HG03025 (cell line): ENCODE measurements around the gene ULK4.
"Not testable (repeated sequence)": the region's sequence is repeated elsewhere in the genome, so short reads cannot be mapped to it uniquely, and the experiment has no call there.

ENCODE experiments used
- ATAC-seq: cut with Tn5 transposase; IDR thresholded peaks from one replicate; pipeline ENCODE4 v1.9.1; 2021; ENCODE audit warnings: mild to moderate bottlenecking, moderate library complexity; ENCODE audit not compliant: unreplicated experiment, low FRiP score

Gene ULK4

DNA sequence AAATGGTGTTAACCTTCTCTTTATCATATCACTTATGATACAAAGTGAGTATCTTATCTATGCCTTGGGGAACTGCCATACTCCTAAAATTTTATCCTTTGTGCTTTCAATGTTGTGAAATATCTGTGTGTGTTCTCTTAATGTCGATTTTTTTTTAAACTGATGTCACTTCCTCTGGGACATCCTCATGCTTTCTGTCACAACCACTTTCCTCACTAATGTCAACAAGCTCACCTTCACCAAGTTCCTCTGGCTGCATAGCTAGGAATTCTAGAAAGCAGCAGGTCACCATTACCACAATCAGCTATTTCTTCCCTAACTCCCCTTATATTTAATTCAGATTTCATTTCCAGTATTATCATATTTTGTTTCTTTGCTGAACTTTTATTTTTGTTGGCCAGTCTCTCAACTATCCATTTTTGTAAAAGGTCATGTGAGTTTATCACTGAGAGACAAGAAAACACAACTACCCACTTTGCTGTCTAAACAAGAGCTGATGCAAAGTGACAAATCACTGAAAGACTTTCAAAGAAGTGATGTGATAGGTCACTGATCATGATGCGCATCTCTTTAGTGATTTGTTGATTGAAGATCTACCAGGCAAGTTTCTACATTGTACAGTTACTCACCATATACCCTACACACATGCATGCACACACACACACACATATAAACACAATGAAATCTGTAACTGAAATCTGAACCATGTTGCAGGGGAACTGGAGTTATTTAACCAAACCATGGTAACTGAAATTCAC lies 369.0 kb downstream of the ULK4 start:
- ATAC-seq: no peak

DNA sequence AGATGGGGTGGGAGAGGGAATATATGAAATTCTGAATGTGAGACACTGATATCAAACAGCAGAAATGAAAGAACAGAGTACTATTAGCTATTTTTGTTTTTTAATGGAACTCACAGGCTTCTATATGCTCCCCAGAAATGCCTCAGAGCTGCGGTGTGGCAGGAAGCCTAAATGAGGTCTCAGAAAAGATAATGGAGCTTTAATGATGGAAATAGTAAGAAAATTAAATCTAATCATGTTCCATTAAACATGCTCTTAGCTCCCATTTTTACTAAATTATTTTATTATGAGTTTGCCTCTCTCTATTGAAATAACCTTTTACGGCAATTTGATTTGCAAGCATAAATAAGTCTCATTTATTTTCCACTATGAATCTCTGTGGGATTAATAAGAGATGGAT lies 378.9 kb downstream of the ULK4 start:
- ATAC-seq: no peak

DNA sequence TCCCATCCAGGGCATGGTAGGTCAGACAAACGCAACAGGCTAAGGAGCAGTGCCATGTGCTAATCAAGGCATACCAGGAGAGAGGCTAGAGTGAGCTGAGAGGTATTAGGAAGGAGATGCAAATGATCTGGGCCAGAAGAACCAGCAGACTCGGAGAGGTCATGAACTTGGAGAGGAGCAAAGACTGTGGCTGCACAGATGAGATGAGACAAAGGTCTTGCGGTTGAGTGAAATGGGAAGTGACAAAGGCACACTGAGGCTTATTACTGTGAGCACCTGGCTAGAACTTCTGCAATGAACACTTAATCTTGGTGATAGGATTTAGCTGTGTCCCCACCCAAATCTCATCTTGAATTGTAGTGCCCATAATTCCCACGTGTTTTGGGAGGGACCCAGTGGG lies 380.2 kb downstream of the ULK4 start:
- peak; percentile 88 for ATAC-seq

DNA sequence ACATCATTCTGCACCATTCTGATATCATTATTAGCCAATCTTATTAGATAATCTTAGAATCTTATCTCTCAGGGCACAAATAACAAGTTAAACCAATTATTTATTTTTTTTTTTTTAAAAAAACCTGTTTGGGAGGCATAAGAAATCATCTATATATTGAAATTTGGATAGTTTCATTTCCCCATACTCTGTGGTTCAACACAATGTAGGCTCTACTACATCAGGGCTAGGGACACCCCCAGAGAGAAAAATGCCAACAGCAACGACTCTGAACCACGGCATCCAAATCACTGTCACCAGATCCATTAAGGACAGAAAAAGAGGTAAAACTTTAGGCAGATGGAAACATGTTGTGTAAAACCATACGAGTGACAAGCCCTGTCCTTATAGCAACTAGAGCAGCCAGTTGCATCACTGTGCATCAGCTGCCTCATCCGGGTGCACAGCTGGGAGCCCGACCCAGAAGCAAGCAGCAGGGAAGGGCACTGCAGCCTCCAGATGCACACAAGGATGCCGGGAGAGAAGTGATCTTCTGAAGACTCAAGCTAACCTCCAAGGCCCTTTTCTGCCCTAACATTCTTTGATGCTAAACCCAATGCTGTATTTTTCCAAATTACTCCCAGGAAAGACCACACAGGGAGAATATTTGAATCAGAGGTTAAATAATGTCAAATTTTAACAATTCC lies 381.5 kb downstream of the ULK4 start:
- no peak for ATAC-seq

- no peak for ATAC-seq
Measured at GRCh38 chr3:41579861-41580260, 382.0 kb downstream of the ULK4 start.

DNA sequence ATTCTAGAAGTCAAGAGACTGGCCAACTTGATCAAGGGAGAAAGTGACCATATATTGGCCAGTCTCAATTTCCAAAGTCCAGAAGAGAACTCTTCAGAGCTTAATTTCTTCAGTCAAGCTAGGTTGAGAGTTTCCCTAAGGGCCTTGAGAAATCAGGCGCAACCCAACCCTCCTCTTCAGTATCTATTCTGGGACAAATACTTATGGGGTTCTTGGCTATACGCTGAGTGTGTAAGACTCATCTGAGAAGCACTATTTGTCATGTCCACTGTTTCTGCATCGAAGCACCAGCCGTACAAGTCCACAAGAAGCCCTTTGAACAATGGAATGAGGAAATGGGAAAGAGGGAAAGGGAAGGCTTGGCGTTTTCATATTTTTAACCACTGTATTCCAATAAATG lies 383.1 kb downstream of the ULK4 start:
- ATAC-seq: no peak

DNA sequence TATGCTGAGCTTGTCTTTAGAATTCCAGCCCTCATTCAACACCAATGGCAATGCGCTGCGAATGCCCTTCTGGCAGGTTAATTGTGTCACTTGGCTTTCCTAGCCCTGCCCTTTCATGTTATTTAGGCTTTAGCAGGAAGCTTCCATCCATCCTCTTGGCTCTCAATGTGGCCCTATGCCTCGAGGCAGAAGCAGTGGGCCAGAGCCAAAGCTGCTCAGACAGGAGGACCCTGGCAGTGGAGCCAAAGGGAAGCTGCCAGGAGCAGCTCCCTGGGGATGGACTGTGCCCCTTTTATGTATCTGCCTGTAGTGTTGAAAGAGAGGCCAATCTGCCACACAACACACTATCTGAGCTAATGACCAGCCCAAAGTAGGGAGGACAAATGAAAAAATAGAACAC lies 386.2 kb downstream of the ULK4 start:
- no peak for ATAC-seq

GRCh38 chr3:41574900-41575299 lies 387.0 kb downstream of the ULK4 start:
- ATAC-seq: no peak

- no peak for ATAC-seq
Measured at GRCh38 chr3:41573591-41573990, 388.3 kb downstream of the ULK4 start.

DNA sequence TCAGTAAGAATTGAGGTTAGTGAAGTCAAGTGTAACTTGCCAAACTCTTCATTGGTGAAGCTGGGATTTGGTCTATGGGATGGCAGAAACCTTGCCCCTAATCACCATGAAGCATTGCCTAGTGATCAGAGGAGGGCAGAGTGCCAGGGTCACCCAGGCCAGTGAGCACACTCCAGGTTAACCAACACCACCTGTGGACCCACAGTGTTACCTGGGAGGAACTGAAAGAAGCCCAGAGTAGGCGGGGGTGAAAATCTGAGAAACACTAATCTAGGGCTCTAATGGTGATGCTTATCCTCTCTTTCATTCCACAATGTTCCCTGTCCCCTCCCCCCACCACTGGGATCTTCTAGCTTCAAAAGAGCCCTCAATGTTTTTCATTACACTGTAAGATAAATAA lies 389.8 kb downstream of the ULK4 start:
- ATAC-seq: no peak

GRCh38 chr3:41569632-41570305 lies 392.1 kb downstream of the ULK4 start:
- no peak for ATAC-seq

- ATAC-seq: no peak
Measured at GRCh38 chr3:41565948-41566514, 395.9 kb downstream of the ULK4 start.

GRCh38 chr3:41565003-41565402 lies 396.9 kb downstream of the ULK4 start:
- no peak for ATAC-seq

- ATAC-seq: not testable (repeated sequence)
Measured at GRCh38 chr3:41556245-41556644, 405.7 kb downstream of the ULK4 start.

- ATAC-seq: no peak
Measured at GRCh38 chr3:41532976-41533375, 428.9 kb downstream of the ULK4 start.

DNA sequence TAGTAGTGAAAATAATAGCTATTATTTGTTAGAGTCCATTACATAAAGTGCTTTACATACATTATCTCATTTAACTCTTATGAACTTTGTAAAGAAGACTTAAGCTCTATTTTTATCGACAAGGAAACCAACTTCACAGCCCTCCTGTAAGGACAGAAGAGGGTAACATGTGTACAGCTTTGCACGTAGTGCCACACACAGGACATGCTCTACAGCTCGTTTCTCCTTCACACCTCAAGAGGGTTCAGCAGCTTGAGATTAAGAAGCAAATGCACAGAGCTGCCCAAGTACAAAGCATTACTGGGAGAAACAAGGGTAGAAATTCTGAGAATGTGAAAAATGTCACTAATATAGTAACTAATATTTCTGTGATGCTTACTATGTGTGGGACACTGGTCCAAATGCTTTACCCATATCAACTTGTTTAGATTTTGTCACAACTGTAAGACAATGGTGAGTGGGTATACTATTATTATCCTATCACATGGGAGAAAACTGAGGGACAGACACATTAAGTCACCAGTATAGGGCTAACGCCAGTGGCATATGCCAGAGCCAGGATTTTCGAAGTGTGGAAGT lies 434.8 kb downstream of the ULK4 start:
- ATAC-seq: no peak

- no peak for ATAC-seq
Measured at GRCh38 chr3:41525303-41526064, 436.4 kb downstream of the ULK4 start.

DNA sequence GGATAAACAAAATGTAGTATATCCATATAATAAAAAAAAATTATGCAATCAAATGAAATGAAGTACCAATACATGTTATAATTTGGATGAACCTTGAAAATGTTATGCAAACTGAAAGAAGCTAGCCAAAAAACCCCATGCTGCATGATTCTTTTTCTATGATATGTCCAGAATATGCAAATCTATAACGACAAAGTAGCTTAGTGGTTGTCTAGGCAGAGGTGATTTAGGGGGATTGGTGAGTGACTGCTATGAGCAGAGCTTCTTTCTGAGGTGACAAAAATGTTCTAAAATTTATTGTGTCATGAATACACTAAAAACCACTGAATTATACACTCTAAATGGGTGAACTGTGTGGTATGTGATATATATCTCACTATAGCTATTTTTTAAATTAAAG lies 438.0 kb downstream of the ULK4 start:
- ATAC-seq: no peak

DNA sequence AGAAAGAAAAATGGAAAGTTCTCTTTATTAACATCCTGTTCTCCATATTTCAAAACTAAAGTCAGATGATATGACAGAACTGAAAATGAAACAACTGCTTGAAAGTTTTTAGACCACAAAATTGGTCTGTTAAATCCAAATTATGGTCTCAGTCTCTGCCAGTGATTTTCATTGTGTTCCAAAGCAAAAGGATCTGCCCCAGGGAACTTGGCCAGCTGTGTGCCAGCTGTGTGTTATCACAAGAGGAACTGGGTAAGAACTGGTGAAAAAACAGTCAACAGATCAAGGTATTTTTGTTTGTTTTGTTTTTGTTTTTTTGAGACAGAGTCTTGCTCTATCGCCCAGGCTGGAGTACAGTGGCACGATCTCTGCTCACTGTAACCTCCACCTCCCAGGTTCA lies 439.3 kb downstream of the ULK4 start:
- ATAC-seq: peak; percentile 65

DNA sequence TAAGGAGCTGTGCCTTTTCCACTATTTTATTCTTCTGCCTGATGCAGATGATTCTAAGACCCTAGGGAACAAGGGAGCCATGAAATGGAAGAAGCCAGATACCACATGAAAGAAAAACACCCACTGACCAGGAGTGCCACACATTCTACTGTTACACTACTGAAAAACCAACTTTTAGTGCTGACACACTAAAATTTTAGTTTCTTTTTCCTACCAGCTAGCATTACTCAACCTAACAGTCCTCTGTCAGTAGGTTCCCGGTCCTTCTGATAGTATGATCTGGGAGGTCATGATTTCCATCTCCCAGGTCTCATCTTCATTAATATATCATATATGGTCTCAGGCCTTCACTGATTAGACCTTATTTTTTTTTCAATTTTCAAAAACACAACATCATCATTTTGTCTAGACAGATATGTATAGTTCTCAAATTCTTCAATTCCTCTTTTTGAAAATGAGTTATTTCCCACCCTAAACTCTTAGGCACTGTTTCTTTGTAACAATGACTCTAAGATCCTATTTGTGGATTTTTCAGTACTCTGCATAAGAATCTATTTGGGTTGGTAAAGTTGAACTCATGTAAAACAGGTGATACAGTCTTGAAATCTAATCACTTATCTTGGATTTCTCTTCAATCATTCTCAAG lies 440.8 kb downstream of the ULK4 start:
- ATAC-seq: no peak
